ENCODE measurements around the gene LMX1A.

- TF ChIP-seq CTCF (IDR thresholded peaks at IDR 0.05; ENCODE audit: low read length) (no peak), EZH2 (optimal IDR thresholded peaks at IDR 0.05; ENCODE audit: low read depth, low read length) (no peak)
Measured at GRCh38 chr1:165185161-165185889, 171.2 kb downstream of the LMX1A start.
